A673 (cell line): ENCODE results near the gene ARPC1B. TPM values are rescaled to one million over a fixed set of nuclear protein-coding genes. Genes with fewer than 3 reads are reported as not detected.

Source experiments
- BruUV-seq: library from RNA; stranded (reverse); fragments of 400-500 nt; replicated peaks from 2 replicates; lab custom pipeline; 2021; lab: Mats Ljungman, UMichigan
- CTCF ChIA-PET: fragments of 300-600 bp; sonication (Branson Sonifier 250); formaldehyde crosslinking; loops from one replicate; lab custom pipeline; 2022; ENCODE audit warnings: antibody characterized with exemption; lab: Charles Lee
- POLR2A ChIA-PET: fragments of 300-600 bp; sonication (Branson Sonifier 250); formaldehyde crosslinking; loops from one replicate; lab custom pipeline; 2022; ENCODE audit warnings: antibody characterized with exemption; ENCODE audit not compliant: low non-redundant PET; lab: Charles Lee
- DNase-seq: peaks from one replicate; pipeline ENCODE4 v3.0.0-alpha.2; 2015; ENCODE audit warnings: low spot score
- H3K27ac ChIP-seq: fragments of 200-600 bp; sonication (generic); 2 replicates; pipeline ENCODE4 v1.5.1; 2016; ENCODE audit warnings: mixed run types, low read depth, mild to moderate bottlenecking, mixed read lengths, antibody characterized with exemption, low read length; ENCODE audit not compliant: poor library complexity, severe bottlenecking
- H3K27me3 ChIP-seq: fragments of 200-600 bp; sonication (generic); replicated peaks from 2 replicates; pipeline ENCODE4 v1.6.1; 2017; ENCODE audit warnings: mixed run types, low read depth, mild to moderate bottlenecking, mixed read lengths, antibody characterized with exemption, low read length; ENCODE audit not compliant: insufficient read depth, poor library complexity
- H3K36me3 ChIP-seq: fragments of 200-600 bp; sonication (generic); 2 replicates; pipeline ENCODE4 v1.6.1; 2016; ENCODE audit warnings: mixed run types, mild to moderate bottlenecking, mixed read lengths, antibody characterized with exemption, low read length; ENCODE audit not compliant: insufficient read depth, poor library complexity, severe bottlenecking
- H3K4me1 ChIP-seq: fragments of 200-600 bp; sonication (generic); 2 replicates; pipeline ENCODE4 v1.6.1; 2017; ENCODE audit warnings: mixed run types, mild to moderate bottlenecking, mixed read lengths, antibody characterized with exemption, low read length; ENCODE audit not compliant: insufficient read depth, poor library complexity, severe bottlenecking
- H3K4me3 ChIP-seq: fragments of 200-600 bp; sonication (generic); 2 replicates; pipeline ENCODE4 v1.5.1; 2016; ENCODE audit warnings: low read depth, mixed run types, mild to moderate bottlenecking, mixed read lengths, low read length; ENCODE audit not compliant: poor library complexity, severe bottlenecking
- H3K9me3 ChIP-seq: fragments of 200-600 bp; sonication (generic); 2 replicates; pipeline ENCODE4 v1.6.1; 2016; ENCODE audit warnings: mixed run types, low read depth, mild to moderate bottlenecking, mixed read lengths, antibody characterized with exemption, low read length; ENCODE audit not compliant: poor library complexity, severe bottlenecking
- CTCF ChIP-seq: fragments of 300-800, 200-600 bp; sonication (generic); conservative IDR thresholded peaks from 2 replicates; pipeline ENCODE4 v1.5.1; 2017; ENCODE audit warnings: low read depth, mild to moderate bottlenecking, antibody characterized with exemption, low read length, moderate library complexity, mixed read lengths
- EZH2 ChIP-seq: fragments of 200-600 bp; sonication (generic); IDR thresholded peaks from 2 replicates; pipeline ENCODE4 v1.6.1; 2017; ENCODE audit warnings: borderline replicate concordance, low read depth, mild to moderate bottlenecking, mixed read lengths, antibody characterized with exemption, low read length; ENCODE audit not compliant: poor library complexity, severe bottlenecking
- intact Hi-C: fragments of 100-400 bp; cut with micrococcal nuclease; formaldehyde crosslinking; loops from one replicate; pipeline ENCODE4 v1.10.0; 2022; ENCODE audit not compliant: unreplicated experiment
- total RNA-seq: library from RNA; stranded (reverse); gene quantifications from 2 replicates; pipeline ENCODE4 v1.2.3, GENCODE V29; 2021

The ARPC1B gene
- total RNA-seq, 1 experiment from 2014 or later = 29.9 TPM

- no peak for DNase-seq
- H3K36me3 ChIP-seq = peaks cover 58% of the 10 kb centered on the region
- no peaks in the 10 kb centered on the region for H3K9me3 ChIP-seq
- no peak overlapping the region for H3K27ac ChIP-seq
- CTCF ChIA-PET = no interaction called here
- peaks cover 4% of the 10 kb centered on the region for H3K4me1 ChIP-seq
- BruUV-seq = no TSS peak
- intact Hi-C loops = no loop called here
- TF ChIP-seq CTCF (no peak), EZH2 (no peak)
- POLR2A ChIA-PET = no interaction called here
- no peak overlapping the region for H3K4me3 ChIP-seq
- no peaks in the 10 kb centered on the region for H3K27me3 ChIP-seq
These were observed 22.9 kb downstream of the ARPC1B start for GRCh38 chr7:99397297-99397983.

GRCh38 chr7:99398891-99399445 is 24.4 kb downstream of the ARPC1B start:
- no peak for TF ChIP-seq CTCF
- no peak for TF ChIP-seq EZH2
- Histone ChIP-seq H3K36me3 (peaks cover 71% of the 10 kb centered on the region), H3K27ac (no peak overlapping the region), H3K4me3 (no peak overlapping the region), H3K4me1 (no peaks in the 10 kb centered on the region), H3K27me3 (no peaks in the 10 kb centered on the region), H3K9me3 (no peaks in the 10 kb centered on the region)
- no peak for DNase-seq
- ChIA-PET CTCF (no interaction called here), POLR2A (interaction anchor here (0.6 kb wide), 2 partner anchors 12 to 174 kb away, joined by 3 to 8 read pairs; no protein-coding TSS in a partner anchor)
- BruUV-seq = no TSS peak
- intact Hi-C loops = no loop called here

GRCh38 chr7:99399597-99399996 is 25.1 kb downstream of the ARPC1B start:
- no TSS peak for BruUV-seq
- no peaks in the 10 kb centered on the region for H3K27me3 ChIP-seq
- H3K27ac ChIP-seq = no peak overlapping the region
- CTCF ChIA-PET = no interaction called here
- H3K36me3 ChIP-seq = peaks cover 72% of the 10 kb centered on the region
- H3K4me3 ChIP-seq = no peak overlapping the region
- DNase-seq = no peak
- intact Hi-C loops = no loop called here
- no peaks in the 10 kb centered on the region for H3K4me1 ChIP-seq
- no peak for TF ChIP-seq CTCF
- TF ChIP-seq EZH2 = no peak
- no peaks in the 10 kb centered on the region for H3K9me3 ChIP-seq
- POLR2A ChIA-PET = no interaction called here
